ENCODE data around the gene ANKRD31. TPM values are rescaled to one million over a fixed set of nuclear protein-coding genes. Genes with fewer than 3 reads are reported as not detected.
"Not testable (repeated sequence)": the region's sequence is repeated elsewhere in the genome, so short reads cannot be mapped to it uniquely, and the experiment has no call there.

The ANKRD31 gene
- total RNA-seq, 4 donors from 2014 or later = 0.16 TPM; not detected in 3

- no peak for DNase-seq
- intact Hi-C loops (cut with DNase I; ENCODE audit: low total_unique reads) = no loop called here
- no peak for TF ChIP-seq POLR2A (IDR thresholded peaks at IDR 0.05)
- no peak for TF ChIP-seq EP300 (IDR thresholded peaks at IDR 0.05; ENCODE audit: low read depth)
- TF ChIP-seq POLR2AphosphoS5 (IDR thresholded peaks at IDR 0.05) = no peak
- TF ChIP-seq CTCF (IDR thresholded peaks at IDR 0.05) = no peak
- no peaks in the 10 kb centered on the region for H3K27me3 ChIP-seq
- H3K36me3 ChIP-seq = no peaks in the 10 kb centered on the region
- no peaks in the 10 kb centered on the region for H3K9me3 ChIP-seq
- peaks cover 0 to 48% (median 15%) of the 10 kb centered on the region in 4 donors for H3K4me1 ChIP-seq
- no peak overlapping the region for H3K27ac ChIP-seq
- no peak overlapping the region for H3K4me3 ChIP-seq
- 80% methylated on average over 1 of the region's 1 CpG; no CpG with 5 or more reads in 1 of the 2 donors for WGBS, 2 donors (ENCODE audit: low coverage in 1 of 2)
- in situ Hi-C loops (cut with MboI; ENCODE audit: low pct_ligation_motif_present in 1 of 4, low pct_unique_long_range_greater_than_20kb in 1 of 4, low sequenced_read_pairs in 3 of 4) = no loop called here
Observed at GRCh38 chr5:75275147-75275546, 38.5 kb upstream of the ANKRD31 start.

GRCh38 chr5:75274486-75274885, 37.8 kb upstream of the ANKRD31 start:
- H3K4me3 ChIP-seq = no peak overlapping the region
- H3K4me1 ChIP-seq = peaks cover 0 to 42% (median 15%) of the 10 kb centered on the region in 4 donors
- DNase-seq = no peak
- no peak overlapping the region for H3K27ac ChIP-seq
- H3K36me3 ChIP-seq = no peaks in the 10 kb centered on the region
- in situ Hi-C loops (cut with MboI; ENCODE audit: low pct_ligation_motif_present in 1 of 4, low pct_unique_long_range_greater_than_20kb in 1 of 4, low sequenced_read_pairs in 3 of 4) (no loop called here), intact Hi-C loops (cut with DNase I; ENCODE audit: low total_unique reads) (no loop called here)
- WGBS, 2 donors (ENCODE audit: low coverage in 1 of 2) = 60 to 62% methylated on average over 1 of the region's 1 CpG
- no peak for TF ChIP-seq EP300 (IDR thresholded peaks at IDR 0.05; ENCODE audit: low read depth)
- no peak for TF ChIP-seq POLR2AphosphoS5 (IDR thresholded peaks at IDR 0.05)
- TF ChIP-seq CTCF (IDR thresholded peaks at IDR 0.05) = no peak
- no peak for TF ChIP-seq POLR2A (IDR thresholded peaks at IDR 0.05)
- H3K27me3 ChIP-seq = no peaks in the 10 kb centered on the region
- no peaks in the 10 kb centered on the region for H3K9me3 ChIP-seq

- intact Hi-C loops (cut with DNase I; ENCODE audit: low total_unique reads); H3K9me3 ChIP-seq; in situ Hi-C loops (cut with MboI; ENCODE audit: low pct_ligation_motif_present in 1 of 4, low pct_unique_long_range_greater_than_20kb in 1 of 4, low sequenced_read_pairs in 3 of 4); H3K27ac ChIP-seq; DNase-seq; H3K36me3 ChIP-seq; H3K4me3 ChIP-seq; H3K27me3 ChIP-seq: not testable (repeated sequence)
- peaks cover 0 to 24% (median 8%) of the 10 kb centered on the region in 4 donors for H3K4me1 ChIP-seq
- WGBS, 2 donors (ENCODE audit: low coverage in 1 of 2) = no CpG with 5 or more reads among the region's 31 CpGs
Observed at GRCh38 chr5:75270605-75271004, 33.9 kb upstream of the ANKRD31 start.

- Histone ChIP-seq H3K36me3 (no peaks in the 10 kb centered on the region), H3K4me3 (no peak overlapping the region), H3K9me3 (no peaks in the 10 kb centered on the region), H3K27me3 (no peaks in the 10 kb centered on the region), H3K4me1 (peaks cover 0 to 42% (median 19%) of the 10 kb centered on the region in 4 donors), H3K27ac (peak overlapping the region; percentile 51 to 69 (median 64))
- 0 to 15% methylated on average over 1 to 2 of the region's 2 CpGs for WGBS, 2 donors (ENCODE audit: low coverage in 1 of 2)
- DNase-seq = no peak
- intact Hi-C loops (cut with DNase I; ENCODE audit: low total_unique reads) = no loop called here
- TF ChIP-seq POLR2AphosphoS5 (IDR thresholded peaks at IDR 0.05) (peak in 1 of 3 donors; percentile 28), POLR2A (IDR thresholded peaks at IDR 0.05) (no peak), EP300 (IDR thresholded peaks at IDR 0.05; ENCODE audit: low read depth) (no peak), CTCF (IDR thresholded peaks at IDR 0.05) (peak; percentile 23 to 63 (median 50))
- in situ Hi-C loops (cut with MboI; ENCODE audit: low pct_ligation_motif_present in 1 of 4, low pct_unique_long_range_greater_than_20kb in 1 of 4, low sequenced_read_pairs in 3 of 4) = no loop called here
Observed at GRCh38 chr5:75265731-75266130, 29.1 kb upstream of the ANKRD31 start.

- no peak overlapping the region for H3K4me3 ChIP-seq
- intact Hi-C loops (cut with DNase I; ENCODE audit: low total_unique reads) (no loop called here), in situ Hi-C loops (cut with MboI; ENCODE audit: low pct_ligation_motif_present in 1 of 4, low pct_unique_long_range_greater_than_20kb in 1 of 4, low sequenced_read_pairs in 3 of 4) (no loop called here)
- no peaks in the 10 kb centered on the region for H3K27me3 ChIP-seq
- H3K4me1 ChIP-seq = peaks cover 0 to 48% (median 20%) of the 10 kb centered on the region in 4 donors
- H3K9me3 ChIP-seq = no peaks in the 10 kb centered on the region
- no peak for DNase-seq
- peak overlapping the region; percentile 15 to 74 (median 44) for H3K27ac ChIP-seq
- TF ChIP-seq CTCF (IDR thresholded peaks at IDR 0.05) = no peak
- TF ChIP-seq POLR2AphosphoS5 (IDR thresholded peaks at IDR 0.05) = no peak
- no peak for TF ChIP-seq POLR2A (IDR thresholded peaks at IDR 0.05)
- H3K36me3 ChIP-seq = no peaks in the 10 kb centered on the region
- 41 to 54% methylated on average over 3 of the region's 3 CpGs for WGBS, 2 donors (ENCODE audit: low coverage in 1 of 2)
Observed at GRCh38 chr5:75262271-75262670, 25.6 kb upstream of the ANKRD31 start.
